GM23248 (cell line): ENCODE data around the gene SGF29. TPM values are rescaled to one million over a fixed set of nuclear protein-coding genes. Genes with fewer than 3 reads are reported as not detected.
A peak's percentile ranks its signal among the peaks of the same experiment; 100 is the strongest.
"Not testable (repeated sequence)": the region's sequence is repeated elsewhere in the genome, so short reads cannot be mapped to it uniquely, and the experiment has no call there.

Experiments
- DNase-seq: peaks from one replicate; pipeline ENCODE4 v3.0.0-alpha.2; 2015
- H2AFZ ChIP-seq: fragments of 200-600 bp; sonication (generic); 2 replicates; pipeline ENCODE4 v1.6.1; 2016; ENCODE audit warnings: antibody characterized with exemption
- H3F3A ChIP-seq: fragments of 200-600 bp; sonication (generic); 2 replicates; pipeline ENCODE4 v1.6.1; 2016; ENCODE audit warnings: mild to moderate bottlenecking, antibody characterized with exemption, mixed run types; ENCODE audit not compliant: insufficient read depth
- H3K27ac ChIP-seq: fragments of 200-600 bp; sonication (generic); 2 replicates; pipeline ENCODE4 v1.5.1; 2016; ENCODE audit warnings: mild to moderate bottlenecking
- H3K27me3 ChIP-seq: fragments of 200-600 bp; sonication (generic); replicated peaks from 2 replicates; pipeline ENCODE4 v1.6.1; 2016; ENCODE audit warnings: mild to moderate bottlenecking; ENCODE audit not compliant: insufficient read depth
- H3K36me3 ChIP-seq: fragments of 200-600 bp; sonication (generic); 2 replicates; pipeline ENCODE4 v1.6.1; 2016; ENCODE audit warnings: low read depth, mild to moderate bottlenecking
- H3K4me1 ChIP-seq: fragments of 200-600 bp; sonication (generic); 2 replicates; pipeline ENCODE4 v1.6.1; 2016; ENCODE audit warnings: mild to moderate bottlenecking; ENCODE audit not compliant: insufficient read depth
- H3K4me2 ChIP-seq: fragments of 200-600 bp; sonication (generic); one replicate; pipeline ENCODE4 v1.6.1; 2016; ENCODE audit warnings: mild to moderate bottlenecking; ENCODE audit not compliant: unreplicated experiment
- H3K4me3 ChIP-seq: fragments of 200-600 bp; sonication (generic); 2 replicates; pipeline ENCODE4 v1.5.1; 2016; ENCODE audit warnings: mild to moderate bottlenecking
- H3K79me2 ChIP-seq: fragments of 200-600 bp; sonication (generic); 2 replicates; pipeline ENCODE4 v1.6.1; 2016; ENCODE audit warnings: mild to moderate bottlenecking; ENCODE audit not compliant: insufficient read depth
- H3K9ac ChIP-seq: fragments of 200-600 bp; sonication (generic); 2 replicates; pipeline ENCODE4 v1.6.1; 2016; ENCODE audit warnings: mild to moderate bottlenecking
- H3K9me2 ChIP-seq: fragments of 200-600 bp; sonication (generic); 2 replicates; pipeline ENCODE4 v1.6.1; 2016; ENCODE audit warnings: mixed run types, mild to moderate bottlenecking, moderate library complexity; ENCODE audit not compliant: insufficient read depth
- H3K9me3 ChIP-seq: fragments of 200-600 bp; sonication (generic); one replicate; pipeline ENCODE4 v1.6.1; 2017; ENCODE audit warnings: low read depth
- H4K20me1 ChIP-seq: fragments of 200-600 bp; sonication (generic); 2 replicates; pipeline ENCODE4 v1.6.0; 2016; ENCODE audit not compliant: insufficient read depth
- EZH2 ChIP-seq: fragments of 200-600 bp; sonication (generic); IDR thresholded peaks from 2 replicates; pipeline ENCODE4 v1.6.1; 2018; ENCODE audit warnings: antibody characterized with exemption, mild to moderate bottlenecking; ENCODE audit not compliant: insufficient read depth, poor library complexity, severe bottlenecking
- EZH2phosphoT487 ChIP-seq: fragments of 200-600 bp; sonication (generic); IDR thresholded peaks from 2 replicates; pipeline ENCODE4 v1.6.1; 2018; ENCODE audit warnings: antibody characterized with exemption, moderate library complexity, mild to moderate bottlenecking, low read depth; ENCODE audit not compliant: insufficient read depth
- WGBS, 2 experiments: methylation state at CpG; one replicate each; pipeline ENCODE4 v1.1.6; 2015 to 2017; ENCODE audit warnings: low lambda C conversion rate in 2 of 2, low coverage in 1 of 2; ENCODE audit errors: missing lambda C conversion rate in 2 of 2; 5-methylcytosine and 5-hydroxymethylcytosine counted together
- in situ Hi-C: fragments of 300-500 bp; cut with MboI; formaldehyde crosslinking; loops from 2 replicates; pipeline ENCODE4 v1.15.0; 2020
- polyA plus RNA-seq: library from polyadenylated mRNA; unstranded; fragments of >200 nt; fragmentation: Nextera tagmentation; extraction: Ambion mirVana; gene quantifications from 2 replicates; pipeline ENCODE4 v1.2.1, GENCODE V29; 2016
- total RNA-seq: library from RNA; depleted of rRNA; stranded (reverse); fragments of >200 nt; shearing (Covaris generic); gene quantifications from 2 replicates; pipeline ENCODE4 v1.2.3, GENCODE V29; 2014

Gene SGF29
- total and polyA plus RNA-seq, 2 experiments from 2014 or later, result 6.3 to 9.9 TPM

DNA sequence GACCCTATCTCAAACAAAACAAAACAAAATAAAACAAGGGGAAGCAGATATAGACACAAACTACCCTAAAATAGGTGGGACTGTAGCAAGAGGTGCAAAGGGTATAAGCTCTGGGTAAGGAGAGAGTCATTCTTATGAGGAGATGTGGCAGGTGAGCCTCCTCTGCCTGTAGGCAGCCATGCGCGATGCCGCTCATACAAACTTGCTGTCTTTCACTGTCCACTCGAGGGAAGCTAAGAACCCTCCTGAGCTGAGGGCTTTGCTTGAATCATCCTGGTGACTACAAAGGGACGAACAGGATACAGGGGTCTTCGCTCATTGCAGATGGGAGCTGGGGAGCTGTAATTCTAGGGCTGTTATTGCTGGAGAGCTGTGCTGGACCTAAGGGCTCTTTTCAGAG lies 32.3 kb upstream of the SGF29 start:
- no peak overlapping the region for H3K4me2 ChIP-seq
- no peaks in the 10 kb centered on the region for H3K27me3 ChIP-seq
- DNase-seq, result no peak
- no peak overlapping the region for H3K27ac ChIP-seq
- no peaks in the 10 kb centered on the region for H3K79me2 ChIP-seq
- no peak overlapping the region for H3K9ac ChIP-seq
- in situ Hi-C loops, result no loop called here
- WGBS, 2 experiments, result 75 to 77% methylated on average over 6 of the region's 6 CpGs
- H3K9me2 ChIP-seq, result no peaks in the 10 kb centered on the region
- H3K9me3 ChIP-seq, result no peaks in the 10 kb centered on the region
- TF ChIP-seq EZH2 (no peak), EZH2phosphoT487 (no peak)
- no peaks in the 10 kb centered on the region for H3K36me3 ChIP-seq
- no peaks in the 10 kb centered on the region for H3F3A ChIP-seq
- H3K4me1 ChIP-seq, result no peaks in the 10 kb centered on the region
- H3K4me3 ChIP-seq, result no peak overlapping the region
- H2AFZ ChIP-seq, result no peak overlapping the region
- H4K20me1 ChIP-seq, result no peaks in the 10 kb centered on the region

- Histone ChIP-seq H4K20me1 (no peaks in the 10 kb centered on the region), H3K27me3 (no peaks in the 10 kb centered on the region), H3K4me3 (no peak overlapping the region), H3K27ac (no peak overlapping the region), H3K9me3 (no peaks in the 10 kb centered on the region), H3F3A (no peaks in the 10 kb centered on the region), H3K9me2 (no peaks in the 10 kb centered on the region), H3K79me2 (no peaks in the 10 kb centered on the region), H3K36me3 (no peaks in the 10 kb centered on the region), H3K4me2 (no peak overlapping the region), H3K9ac (no peak overlapping the region), H3K4me1 (no peaks in the 10 kb centered on the region), H2AFZ (no peak overlapping the region)
- no peak for TF ChIP-seq EZH2phosphoT487
- TF ChIP-seq EZH2, result no peak
- WGBS, 2 experiments, result 76 to 79% methylated on average over 10 to 11 of the region's 11 CpGs
- DNase-seq, result no peak
- in situ Hi-C loops, result no loop called here
These were observed 30.9 kb upstream of the SGF29 start for GRCh38 chr16:28522792-28523191.

DNA sequence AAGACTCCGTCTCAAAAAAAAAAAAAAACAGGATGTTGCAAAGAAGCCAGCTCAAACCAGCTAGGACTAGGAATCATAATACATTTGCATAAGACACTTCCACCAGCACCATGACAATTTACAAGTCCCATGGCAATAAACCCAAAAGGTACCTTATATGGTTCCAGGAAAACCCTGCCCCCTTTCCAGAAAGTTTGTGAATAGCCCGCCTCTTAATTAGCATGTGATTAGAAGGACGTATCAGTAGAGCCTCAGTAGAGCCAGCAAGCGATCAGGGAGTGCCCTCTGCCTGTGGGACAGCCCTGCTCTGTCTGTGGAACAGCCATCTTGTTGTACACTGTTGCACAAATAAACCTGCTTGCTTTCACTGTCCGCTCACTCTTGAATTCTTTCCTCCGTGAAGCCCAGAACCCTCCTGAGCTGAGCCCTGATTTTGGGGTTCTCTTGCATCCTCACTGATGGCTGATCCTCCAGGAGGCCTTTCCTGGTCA lies 29.0 kb upstream of the SGF29 start:
- TF ChIP-seq EZH2phosphoT487 (no peak), EZH2 (no peak)
- Histone ChIP-seq H3K9ac (no peak overlapping the region), H3K79me2 (no peaks in the 10 kb centered on the region), H2AFZ (no peak overlapping the region; the same call in 1 of the 2 replicates), H4K20me1 (no peaks in the 10 kb centered on the region), H3K9me3 (no peaks in the 10 kb centered on the region), H3K4me2 (no peak overlapping the region), H3K27me3 (no peaks in the 10 kb centered on the region), H3K36me3 (no peaks in the 10 kb centered on the region), H3K4me1 (no peaks in the 10 kb centered on the region), H3F3A (no peaks in the 10 kb centered on the region), H3K27ac (no peak overlapping the region), H3K9me2 (no peaks in the 10 kb centered on the region), H3K4me3 (no peak overlapping the region)
- 42 to 50% methylated on average over 6 of the region's 6 CpGs for WGBS, 2 experiments
- peak; percentile 58 for DNase-seq
- in situ Hi-C loops, result loop anchor here (25.0 kb wide), 1 partner anchor 413 kb away; the partner anchor contains the start of genes CD19 and RABEP2

GRCh38 chr16:28526201-28527099 lies 27.3 kb upstream of the SGF29 start:
- Histone ChIP-seq H3K36me3 (no peaks in the 10 kb centered on the region), H3K4me1 (no peaks in the 10 kb centered on the region), H3K9me3 (no peaks in the 10 kb centered on the region), H3K27me3 (no peaks in the 10 kb centered on the region), H3K79me2 (no peaks in the 10 kb centered on the region), H3K9ac (no peak overlapping the region), H3K9me2 (no peaks in the 10 kb centered on the region), H3F3A (no peaks in the 10 kb centered on the region), H2AFZ (no peak overlapping the region), H3K4me3 (no peak overlapping the region), H4K20me1 (no peaks in the 10 kb centered on the region), H3K27ac (no peak overlapping the region), H3K4me2 (no peak overlapping the region)
- in situ Hi-C loops, result loop anchor here (25.0 kb wide), 1 partner anchor 411 kb away; the partner anchor contains the start of genes CD19 and RABEP2
- TF ChIP-seq EZH2 (no peak), EZH2phosphoT487 (no peak)
- no peak for DNase-seq
- WGBS, 2 experiments, result 77 to 81% methylated on average over 11 of the region's 11 CpGs

DNA sequence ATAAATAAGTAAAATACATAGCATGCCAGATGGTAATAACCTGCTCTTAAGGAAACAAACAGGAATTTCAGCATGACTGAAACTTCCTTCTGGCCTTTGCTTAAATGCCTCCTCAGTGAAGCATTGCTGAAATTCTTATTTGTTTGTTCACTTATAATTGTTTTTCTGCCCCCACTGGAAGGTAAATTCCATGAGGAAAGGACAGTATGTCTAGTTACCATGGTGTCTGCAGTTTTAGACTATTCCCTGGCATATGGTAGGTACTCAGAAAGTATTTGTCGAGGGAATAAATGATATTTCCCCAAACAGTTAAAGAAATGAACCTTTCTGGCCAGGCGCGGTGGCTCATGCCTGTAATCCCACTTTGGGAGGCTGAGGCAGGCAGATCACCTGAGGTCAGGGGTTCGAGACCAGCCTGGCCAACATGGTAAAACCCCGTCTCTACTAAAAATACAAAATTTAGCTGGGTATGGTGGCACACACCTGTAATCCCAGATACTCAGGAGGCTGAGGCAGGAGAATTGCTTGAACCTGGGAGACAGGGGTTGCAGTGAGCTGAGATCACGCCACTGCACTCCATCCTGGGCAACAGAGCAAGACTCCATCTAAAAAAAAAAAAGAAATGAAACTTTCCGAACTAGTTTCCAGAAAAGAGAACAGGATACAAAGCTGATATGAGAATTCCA lies 26.5 kb upstream of the SGF29 start:
- WGBS, 2 experiments, result 89% methylated on average over 7 of the region's 7 CpGs
- H4K20me1 ChIP-seq, DNase-seq, H3K9me2 ChIP-seq, H2AFZ ChIP-seq, H3K4me1 ChIP-seq, H3K27me3 ChIP-seq, H3K79me2 ChIP-seq, H3K9ac ChIP-seq, H3K27ac ChIP-seq, H3K36me3 ChIP-seq, H3F3A ChIP-seq, H3K4me3 ChIP-seq, H3K9me3 ChIP-seq, H3K4me2 ChIP-seq: not testable (repeated sequence)
- in situ Hi-C loops, result loop anchor here (25.0 kb wide), 1 partner anchor 410 kb away; the partner anchor contains the start of genes CD19 and RABEP2
